ENCODE data around the gene SKA1. TPM values are rescaled to one million over a fixed set of nuclear protein-coding genes. Genes with fewer than 3 reads are reported as not detected.
A peak's percentile ranks its signal among the peaks of the same experiment; 100 is the strongest.

Gene SKA1
- total and polyA plus RNA-seq, 9 of the 15 experiments (the other 6 are each of a cell fraction or from before 2014, with no cell fraction given) = 27.8 to 67.2 (median 41.9) TPM

DNA sequence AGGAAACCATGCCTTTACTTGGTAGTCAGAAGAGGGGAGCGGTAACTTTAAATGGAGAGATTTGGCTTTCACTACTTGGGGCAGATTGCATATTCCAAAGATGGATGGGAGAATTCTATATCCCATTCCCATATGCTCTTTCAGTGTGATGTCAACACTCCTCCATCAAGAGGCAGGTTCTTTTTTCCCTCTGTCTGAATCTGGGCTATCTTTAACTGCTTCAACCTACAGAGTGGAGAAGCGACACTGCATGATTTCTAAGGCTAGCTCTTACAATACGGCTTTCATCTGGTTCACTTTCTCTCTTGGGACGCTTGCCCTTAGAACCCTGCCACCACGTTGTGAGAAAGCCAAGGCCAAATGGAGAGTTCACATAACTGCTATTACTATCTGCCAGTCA is 34.4 kb downstream of the SKA1 start (continued):
- TF ChIP-seq, protein P1, sequence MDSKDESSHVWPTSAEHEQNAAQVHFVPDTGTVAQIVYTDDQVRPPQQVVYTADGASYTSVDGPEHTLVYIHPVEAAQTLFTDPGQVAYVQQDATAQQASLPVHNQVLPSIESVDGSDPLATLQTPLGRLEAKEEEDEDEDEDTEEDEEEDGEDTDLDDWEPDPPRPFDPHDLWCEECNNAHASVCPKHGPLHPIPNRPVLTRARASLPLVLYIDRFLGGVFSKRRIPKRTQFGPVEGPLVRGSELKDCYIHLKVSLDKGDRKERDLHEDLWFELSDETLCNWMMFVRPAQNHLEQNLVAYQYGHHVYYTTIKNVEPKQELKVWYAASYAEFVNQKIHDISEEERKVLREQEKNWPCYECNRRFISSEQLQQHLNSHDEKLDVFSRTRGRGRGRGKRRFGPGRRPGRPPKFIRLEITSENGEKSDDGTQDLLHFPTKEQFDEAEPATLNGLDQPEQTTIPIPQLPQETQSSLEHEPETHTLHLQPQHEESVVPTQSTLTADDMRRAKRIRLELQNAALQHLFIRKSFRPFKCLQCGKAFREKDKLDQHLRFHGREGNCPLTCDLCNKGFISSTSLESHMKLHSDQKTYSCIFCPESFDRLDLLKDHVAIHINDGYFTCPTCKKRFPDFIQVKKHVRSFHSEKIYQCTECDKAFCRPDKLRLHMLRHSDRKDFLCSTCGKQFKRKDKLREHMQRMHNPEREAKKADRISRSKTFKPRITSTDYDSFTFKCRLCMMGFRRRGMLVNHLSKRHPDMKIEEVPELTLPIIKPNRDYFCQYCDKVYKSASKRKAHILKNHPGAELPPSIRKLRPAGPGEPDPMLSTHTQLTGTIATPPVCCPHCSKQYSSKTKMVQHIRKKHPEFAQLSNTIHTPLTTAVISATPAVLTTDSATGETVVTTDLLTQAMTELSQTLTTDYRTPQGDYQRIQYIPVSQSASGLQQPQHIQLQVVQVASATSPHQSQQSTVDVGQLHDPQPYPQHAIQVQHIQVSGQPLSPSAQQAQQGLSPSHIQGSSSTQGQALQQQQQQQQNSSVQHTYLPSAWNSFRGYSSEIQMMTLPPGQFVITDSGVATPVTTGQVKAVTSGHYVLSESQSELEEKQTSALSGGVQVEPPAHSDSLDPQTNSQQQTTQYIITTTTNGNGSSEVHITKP (IDR thresholded peaks at IDR 0.05; ENCODE audit: partially characterized antibody) = no peak
- TF ChIP-seq SMARCA5 (IDR thresholded peaks at IDR 0.05) = no peak
- TF ChIP-seq SREBF2 (CRISPR knock-in tag; IDR thresholded peaks at IDR 0.05) = no peak
- no peak for TF ChIP-seq SOX6 (IDR thresholded peaks at IDR 0.05)
- no peak for TF ChIP-seq SIN3A (IDR thresholded peaks at IDR 0.05; ENCODE audit: borderline replicate concordance in 2 of 2, control insufficient read depth in 1 of 2, low read depth in 2 of 2, low read length in 2 of 2)

DNA sequence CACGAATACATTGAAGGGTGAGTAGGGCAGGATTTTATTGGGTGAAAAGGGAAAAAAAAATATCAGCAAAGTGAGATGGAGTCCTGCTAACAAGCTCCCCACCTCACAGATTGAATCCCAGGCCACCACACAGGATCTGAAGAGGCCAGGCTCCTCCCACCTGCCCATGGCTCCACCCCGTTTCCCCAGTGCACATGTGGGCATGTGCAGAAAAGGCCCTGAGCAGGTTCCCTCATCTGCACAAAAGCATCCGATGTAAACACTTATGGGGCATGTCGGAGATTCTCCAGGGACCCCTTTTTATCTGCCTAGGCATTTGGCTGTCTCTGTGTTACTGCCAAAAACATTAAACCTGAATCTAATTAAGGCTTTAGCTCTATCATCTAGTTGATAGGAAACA is 35.2 kb downstream of the SKA1 start:
- H3K4me3 ChIP-seq = no peak overlapping the region
- peak overlapping the region; percentile 53; the same call in 1 of the 2 replicates for H2AFZ ChIP-seq (ENCODE audit: low read depth, low read length)
- no peaks in the 10 kb centered on the region for H3K27me3 ChIP-seq (ENCODE audit: control insufficient read depth in 2 of 2, insufficient read depth in 2 of 2, low read length in 2 of 2)
- WGBS (ENCODE audit: insufficient coverage, low coverage, missing lambda C conversion rate) = 4% methylated on average over 4 of the region's 4 CpGs
- DNase-seq (ENCODE audit: extremely low read depth in 1 of 4, low spot score in 3 of 4) (peak; percentile 17 to 56 (median 26)), FAIRE-seq (no peak), ATAC-seq (peak; percentile 98)
- POLR2A ChIA-PET = no interaction called here
- no peaks in the 10 kb centered on the region for H3K4me1 ChIP-seq (replicated peaks in 1 of 2; ENCODE audit: control insufficient read depth in 2 of 2, insufficient read depth in 2 of 2, low read length in 2 of 2)
- intact Hi-C loops (cut with micrococcal nuclease) (no loop called here), in situ Hi-C loops (cut with MboI) (no loop called here)
- CTCF ChIA-PET (ENCODE audit: low intra/inter-chr PET ratio) = no interaction called here
- no peaks in the 10 kb centered on the region for H3K36me3 ChIP-seq (ENCODE audit: control insufficient read depth, insufficient read depth, low read length)
- no peaks in the 10 kb centered on the region for H3K79me2 ChIP-seq (ENCODE audit: control insufficient read depth, insufficient read depth, low read length)
- no TSS peak for BruUV-seq (replicated peaks)
- no peaks in the 10 kb centered on the region for H3K9me3 ChIP-seq (replicated peaks; ENCODE audit: control insufficient read depth, insufficient read depth, low read depth, low read length)
- H3K27ac ChIP-seq (ENCODE audit: extremely low read depth, low read depth, low read length) = no peak overlapping the region
- H3K9me1 ChIP-seq (ENCODE audit: control insufficient read depth, insufficient read depth, low read length) = no peaks in the 10 kb centered on the region
- no peak overlapping the region for H3K9ac ChIP-seq (ENCODE audit: insufficient read depth in 1 of 2, low read depth in 2 of 2, low read length in 2 of 2)
- no peaks in the 10 kb centered on the region for H4K20me1 ChIP-seq (replicated peaks; ENCODE audit: control insufficient read depth, insufficient read depth, low read length)
- H3K4me2 ChIP-seq (ENCODE audit: insufficient read depth, low read length) = no peak overlapping the region
- peak; percentile 68 to 74 for TF ChIP-seq NRF1 (conservative IDR thresholded peaks at IDR 0.05 in 1 of 2, IDR thresholded peaks at IDR 0.05 in 1 of 2)
- TF ChIP-seq ESRRA (IDR thresholded peaks at IDR 0.05; ENCODE audit: borderline replicate concordance, low read depth) = no peak
